ENCODE measurements around the gene UBE2L3.
"Not testable (repeated sequence)": the region's sequence is repeated elsewhere in the genome, so short reads cannot be mapped to it uniquely, and the experiment has no call there.

The UBE2L3 gene

DNA sequence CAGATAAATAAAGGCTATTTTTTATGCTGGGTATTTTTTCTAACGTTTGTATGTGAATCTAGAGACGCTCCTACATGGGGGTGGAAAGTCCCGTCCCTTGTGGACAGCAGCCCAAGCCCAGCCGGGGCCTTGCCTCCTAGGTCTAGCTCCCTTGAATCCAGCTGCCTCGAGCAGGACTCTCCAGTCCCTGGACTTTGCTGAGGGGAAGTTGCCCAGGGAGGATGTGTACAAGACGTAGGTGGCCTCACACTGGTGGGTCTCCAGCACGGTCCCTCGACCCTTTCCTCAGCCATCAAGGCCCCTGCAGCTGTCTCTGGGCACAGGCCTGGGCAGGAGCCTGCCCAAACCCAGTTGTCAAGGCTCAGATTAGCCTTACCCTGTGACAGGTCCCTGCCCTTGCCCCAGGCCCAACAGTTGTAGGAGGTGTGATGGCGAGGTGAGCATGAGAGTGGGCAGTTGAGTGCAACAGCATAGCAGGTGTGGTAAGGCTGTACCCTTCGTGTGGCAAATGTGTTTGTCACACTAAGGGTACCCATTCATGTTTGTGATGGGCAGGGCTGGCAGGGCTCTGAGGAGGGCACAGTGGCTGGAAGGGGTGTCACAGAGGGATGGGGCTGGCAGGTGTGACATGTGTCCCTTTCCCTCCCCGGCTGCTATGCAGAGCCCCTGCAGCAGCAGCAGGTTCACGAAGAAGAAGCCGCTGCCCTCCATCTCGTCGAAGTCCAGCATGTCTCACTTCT lies 68.4 kb downstream of the UBE2L3 start:
- Mint-ChIP-seq H3K9me3 (no peaks in the 10 kb centered on the region), H3K4me3 (no peak overlapping the region), H3K27me3 (ENCODE audit: low read depth) (peaks cover 2% of the 10 kb centered on the region), H3K27ac (no peak overlapping the region), H3K36me3 (ENCODE audit: low read depth) (no peaks in the 10 kb centered on the region), H3K4me1 (peaks cover 3% of the 10 kb centered on the region)
- TF ChIP-seq, protein P1, sequence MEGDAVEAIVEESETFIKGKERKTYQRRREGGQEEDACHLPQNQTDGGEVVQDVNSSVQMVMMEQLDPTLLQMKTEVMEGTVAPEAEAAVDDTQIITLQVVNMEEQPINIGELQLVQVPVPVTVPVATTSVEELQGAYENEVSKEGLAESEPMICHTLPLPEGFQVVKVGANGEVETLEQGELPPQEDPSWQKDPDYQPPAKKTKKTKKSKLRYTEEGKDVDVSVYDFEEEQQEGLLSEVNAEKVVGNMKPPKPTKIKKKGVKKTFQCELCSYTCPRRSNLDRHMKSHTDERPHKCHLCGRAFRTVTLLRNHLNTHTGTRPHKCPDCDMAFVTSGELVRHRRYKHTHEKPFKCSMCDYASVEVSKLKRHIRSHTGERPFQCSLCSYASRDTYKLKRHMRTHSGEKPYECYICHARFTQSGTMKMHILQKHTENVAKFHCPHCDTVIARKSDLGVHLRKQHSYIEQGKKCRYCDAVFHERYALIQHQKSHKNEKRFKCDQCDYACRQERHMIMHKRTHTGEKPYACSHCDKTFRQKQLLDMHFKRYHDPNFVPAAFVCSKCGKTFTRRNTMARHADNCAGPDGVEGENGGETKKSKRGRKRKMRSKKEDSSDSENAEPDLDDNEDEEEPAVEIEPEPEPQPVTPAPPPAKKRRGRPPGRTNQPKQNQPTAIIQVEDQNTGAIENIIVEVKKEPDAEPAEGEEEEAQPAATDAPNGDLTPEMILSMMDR (IDR thresholded peaks at IDR 0.05; ENCODE audit: unreplicated experiment in 3 of 3): no peak

DNA sequence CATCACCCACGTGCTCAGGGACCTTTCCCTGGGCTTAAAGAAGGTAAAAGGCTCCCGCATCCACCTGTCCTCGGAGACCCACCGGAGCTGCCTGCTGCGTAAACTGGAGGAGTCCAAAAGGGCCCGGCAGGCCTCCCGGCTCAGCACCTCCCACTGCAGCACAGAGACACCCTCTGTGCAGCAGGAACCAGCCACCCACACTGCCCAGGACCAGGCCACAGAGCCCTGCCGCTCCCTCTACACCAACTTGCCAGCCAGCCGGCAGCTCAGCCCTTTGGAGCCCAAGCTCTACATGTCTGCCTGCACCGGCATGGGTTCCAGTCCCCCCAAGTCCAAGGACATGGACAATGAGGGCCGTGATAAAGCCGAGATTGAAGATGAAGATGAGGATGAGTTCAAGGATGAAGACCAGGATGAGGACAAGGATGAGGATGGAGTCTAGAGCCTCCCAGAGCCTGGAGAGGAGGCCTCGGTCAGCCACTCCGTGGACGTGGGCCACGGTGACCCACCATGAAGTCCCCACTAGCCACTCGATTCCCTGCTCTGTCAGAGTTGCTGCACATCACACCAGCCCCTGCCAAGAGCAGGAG lies 69.2 kb downstream of the UBE2L3 start:
- Mint-ChIP-seq H3K9me3 (no peaks in the 10 kb centered on the region), H3K27me3 (ENCODE audit: low read depth) (peaks cover 7% of the 10 kb centered on the region), H3K27ac (no peak overlapping the region), H3K4me3 (no peak overlapping the region), H3K36me3 (ENCODE audit: low read depth) (no peaks in the 10 kb centered on the region), H3K4me1 (peaks cover 8% of the 10 kb centered on the region)
- TF ChIP-seq, protein P1 (IDR thresholded peaks at IDR 0.05; ENCODE audit: unreplicated experiment in 3 of 3): no peak

DNA sequence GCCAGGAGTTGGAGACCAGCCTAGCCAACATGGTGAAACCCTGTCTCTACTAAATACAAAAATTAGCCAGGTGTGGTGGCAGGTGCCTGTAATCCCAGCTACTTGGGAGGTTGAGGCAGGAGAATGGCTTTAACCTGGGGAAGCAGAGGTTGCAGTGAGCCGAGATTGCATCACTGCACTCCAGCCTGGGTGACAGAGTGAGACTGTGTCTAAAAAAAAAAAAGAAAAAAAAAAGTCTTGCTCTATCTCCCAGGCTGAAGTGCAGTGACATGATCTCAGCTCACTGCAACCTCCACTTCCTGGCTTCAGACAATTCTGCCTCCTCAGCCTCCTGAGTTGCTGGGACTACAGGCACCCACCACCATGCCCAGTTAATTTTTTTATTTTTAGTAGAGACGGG lies 69.9 kb downstream of the UBE2L3 start:
- not testable (repeated sequence) for H3K4me3 Mint-ChIP-seq; H3K27me3 Mint-ChIP-seq (ENCODE audit: low read depth); H3K36me3 Mint-ChIP-seq (ENCODE audit: low read depth); H3K27ac Mint-ChIP-seq; H3K9me3 Mint-ChIP-seq; H3K4me1 Mint-ChIP-seq

DNA sequence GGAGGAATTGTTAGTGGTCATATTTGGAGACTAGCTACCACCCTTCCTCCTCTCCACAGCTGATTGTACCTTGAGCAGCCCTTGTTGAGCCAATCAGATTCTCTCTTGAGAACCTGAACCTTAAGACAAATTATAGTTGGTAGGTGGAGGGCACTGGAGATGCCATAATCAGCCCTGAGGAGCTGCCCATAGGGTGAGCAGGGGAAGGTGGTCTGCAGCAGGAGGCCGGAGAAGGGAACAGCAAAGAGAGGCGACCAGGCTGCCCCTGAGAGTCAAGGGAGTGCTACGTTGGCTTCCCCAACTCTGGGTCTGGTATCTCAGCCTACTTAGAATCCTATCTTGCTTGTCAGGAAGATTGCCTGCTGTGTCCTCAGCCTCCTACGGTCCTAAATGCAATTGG lies 71.8 kb downstream of the UBE2L3 start:
- peaks cover 14% of the 10 kb centered on the region for H3K4me1 Mint-ChIP-seq
- peaks cover 8% of the 10 kb centered on the region for H3K36me3 Mint-ChIP-seq (ENCODE audit: low read depth)
- no peak overlapping the region for H3K27ac Mint-ChIP-seq
- peaks cover 7% of the 10 kb centered on the region for H3K27me3 Mint-ChIP-seq (ENCODE audit: low read depth)
- H3K9me3 Mint-ChIP-seq: no peaks in the 10 kb centered on the region
- TF ChIP-seq, protein P1 (IDR thresholded peaks at IDR 0.05; ENCODE audit: unreplicated experiment in 3 of 3): no peak
- no peak overlapping the region for H3K4me3 Mint-ChIP-seq

DNA sequence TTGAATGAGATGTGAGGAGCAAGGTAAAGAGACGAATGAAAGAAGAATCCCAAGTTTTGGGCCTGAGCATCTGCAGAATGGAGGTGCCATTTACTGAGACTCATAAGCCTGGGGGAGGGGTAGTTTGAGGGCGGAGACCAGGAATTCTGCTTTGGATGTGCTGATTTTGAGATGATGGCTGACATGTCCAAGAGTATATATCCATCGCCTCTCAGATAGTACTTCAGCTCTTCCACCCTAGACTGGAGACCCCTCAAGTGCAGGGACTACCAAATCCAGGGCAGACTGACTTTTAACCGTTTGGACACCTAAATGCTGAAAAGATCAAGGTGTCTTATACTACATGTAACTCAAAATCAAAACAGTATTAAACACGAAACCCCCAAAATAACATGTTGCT lies 73.3 kb downstream of the UBE2L3 start:
- Mint-ChIP-seq H3K27me3 (ENCODE audit: low read depth) (peaks cover 7% of the 10 kb centered on the region), H3K36me3 (ENCODE audit: low read depth) (peaks cover 8% of the 10 kb centered on the region), H3K9me3 (no peaks in the 10 kb centered on the region), H3K4me1 (peaks cover 14% of the 10 kb centered on the region), H3K27ac (no peak overlapping the region), H3K4me3 (peak overlapping the region; percentile 75 to 85 (median 78))
- TF ChIP-seq, protein P1 (IDR thresholded peaks at IDR 0.05; ENCODE audit: unreplicated experiment in 3 of 3): no peak

DNA sequence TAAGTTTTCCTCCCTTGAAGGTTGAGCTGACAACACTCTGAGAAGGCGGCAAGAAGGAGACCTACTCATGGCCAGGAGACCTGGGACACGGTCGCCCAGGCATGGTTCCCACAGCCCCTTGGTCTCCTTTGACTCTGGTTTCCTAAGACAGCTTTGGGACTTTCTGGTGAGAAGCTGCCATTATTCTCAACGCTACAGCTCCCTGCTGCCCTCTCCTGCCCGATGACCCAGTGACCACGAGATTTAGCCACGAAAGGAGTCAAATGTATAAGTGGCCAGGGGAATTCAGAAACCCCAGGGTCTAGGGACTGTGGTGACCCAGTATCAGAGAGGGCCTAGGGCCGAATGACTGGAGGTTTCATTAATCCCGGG lies 73.9 kb downstream of the UBE2L3 start:
- H3K9me3 Mint-ChIP-seq: no peaks in the 10 kb centered on the region
- TF ChIP-seq, protein P1 (IDR thresholded peaks at IDR 0.05; ENCODE audit: unreplicated experiment in 3 of 3): peak; percentile 13 to 46 (median 29)
- peaks cover 14% of the 10 kb centered on the region for H3K4me1 Mint-ChIP-seq
- peak overlapping the region in 2 of 3 experiments; percentile 35 to 52 for H3K27ac Mint-ChIP-seq
- peaks cover 10% of the 10 kb centered on the region for H3K36me3 Mint-ChIP-seq (ENCODE audit: low read depth)
- peak overlapping the region; percentile 75 to 85 (median 78) for H3K4me3 Mint-ChIP-seq
- H3K27me3 Mint-ChIP-seq (ENCODE audit: low read depth): peaks cover 7% of the 10 kb centered on the region
